IPS-18c (cell line): Measurements from ENCODE around the gene LRRC71.

Source experiments
- H3K4me3 ChIP-seq: 2 replicates; pipeline ENCODE4 v1.7.0; 2013; ENCODE audit warnings: low read depth, mild to moderate bottlenecking, low read length, moderate library complexity; ENCODE audit not compliant: insufficient read depth
- H3K9me3 ChIP-seq: one replicate; pipeline ENCODE4 v1.6.1; 2013; ENCODE audit warnings: mild to moderate bottlenecking, low read length, moderate library complexity; ENCODE audit not compliant: control insufficient read depth, insufficient read depth

Gene LRRC71

GRCh38 chr1:156947818-156948525 is 27.5 kb downstream of the LRRC71 start:
- Histone ChIP-seq H3K4me3 (no peak overlapping the region), H3K9me3 (no peaks in the 10 kb centered on the region)

- Histone ChIP-seq H3K9me3 (no peaks in the 10 kb centered on the region), H3K4me3 (no peak overlapping the region)
Measured at GRCh38 chr1:156948708-156949107, 28.3 kb downstream of the LRRC71 start.

- H3K4me3 ChIP-seq = no peak overlapping the region
- H3K9me3 ChIP-seq = no peaks in the 10 kb centered on the region
Measured at GRCh38 chr1:156949127-156949526, 28.7 kb downstream of the LRRC71 start.

GRCh38 chr1:156951371-156951770 is 30.9 kb downstream of the LRRC71 start:
- no peaks in the 10 kb centered on the region for H3K9me3 ChIP-seq
- no peak overlapping the region for H3K4me3 ChIP-seq

GRCh38 chr1:156953571-156953970 is 33.1 kb downstream of the LRRC71 start:
- Histone ChIP-seq H3K4me3 (no peak overlapping the region), H3K9me3 (no peaks in the 10 kb centered on the region)

- Histone ChIP-seq H3K9me3 (no peaks in the 10 kb centered on the region), H3K4me3 (no peak overlapping the region)
Measured at GRCh38 chr1:156956333-156956732, 35.9 kb downstream of the LRRC71 start.

GRCh38 chr1:156957634-156958033 is 37.2 kb downstream of the LRRC71 start:
- Histone ChIP-seq H3K4me3 (no peak overlapping the region), H3K9me3 (no peaks in the 10 kb centered on the region)

- H3K4me3 ChIP-seq = no peak overlapping the region
- H3K9me3 ChIP-seq = no peaks in the 10 kb centered on the region
Measured at GRCh38 chr1:156958247-156958714, 37.8 kb downstream of the LRRC71 start.

- no peaks in the 10 kb centered on the region for H3K9me3 ChIP-seq
- no peak overlapping the region for H3K4me3 ChIP-seq
Measured at GRCh38 chr1:156959414-156959813, 39.0 kb downstream of the LRRC71 start.

GRCh38 chr1:156959925-156960324 is 39.5 kb downstream of the LRRC71 start:
- Histone ChIP-seq H3K4me3 (no peak overlapping the region), H3K9me3 (no peaks in the 10 kb centered on the region)

GRCh38 chr1:156961709-156962108 is 41.3 kb downstream of the LRRC71 start:
- Histone ChIP-seq H3K4me3 (no peak overlapping the region), H3K9me3 (no peaks in the 10 kb centered on the region)

- H3K4me3 ChIP-seq = no peak overlapping the region
- no peaks in the 10 kb centered on the region for H3K9me3 ChIP-seq
Measured at GRCh38 chr1:156963621-156964020, 43.2 kb downstream of the LRRC71 start.

GRCh38 chr1:156964441-156964840 is 44.0 kb downstream of the LRRC71 start:
- Histone ChIP-seq H3K9me3 (no peaks in the 10 kb centered on the region), H3K4me3 (no peak overlapping the region)

- Histone ChIP-seq H3K4me3 (no peak overlapping the region), H3K9me3 (no peaks in the 10 kb centered on the region)
Measured at GRCh38 chr1:156969496-156969895, 49.1 kb downstream of the LRRC71 start.

GRCh38 chr1:156970017-156970416 is 49.6 kb downstream of the LRRC71 start:
- H3K9me3 ChIP-seq = no peaks in the 10 kb centered on the region
- H3K4me3 ChIP-seq = no peak overlapping the region

GRCh38 chr1:156973417-156973816 is 53.0 kb downstream of the LRRC71 start:
- no peak overlapping the region for H3K4me3 ChIP-seq
- no peaks in the 10 kb centered on the region for H3K9me3 ChIP-seq

GRCh38 chr1:156975084-156975483 is 54.7 kb downstream of the LRRC71 start:
- H3K4me3 ChIP-seq = no peak overlapping the region
- H3K9me3 ChIP-seq = no peaks in the 10 kb centered on the region

- H3K9me3 ChIP-seq = no peaks in the 10 kb centered on the region
- no peak overlapping the region for H3K4me3 ChIP-seq
Measured at GRCh38 chr1:156980551-156980950, 60.1 kb downstream of the LRRC71 start.
